IPS-18a (cell line): ENCODE results near the gene MSL3B.

Experiments
- H3K27ac ChIP-seq: one replicate; pipeline ENCODE4 v1.5.1; 2013; ENCODE audit warnings: low read length
- H3K27me3 ChIP-seq: one replicate; pipeline ENCODE4 v1.6.1; 2013; ENCODE audit warnings: mild to moderate bottlenecking, low read length; ENCODE audit not compliant: control insufficient read depth, insufficient read depth
- H3K36me3 ChIP-seq: one replicate; pipeline ENCODE4 v1.6.1; 2013; ENCODE audit warnings: low read depth, low read length; ENCODE audit not compliant: control insufficient read depth
- H3K4me1 ChIP-seq: one replicate; pipeline ENCODE4 v1.6.1; 2013; ENCODE audit warnings: low read depth, low read length; ENCODE audit not compliant: control insufficient read depth
- H3K4me3 ChIP-seq: one replicate; pipeline ENCODE4 v1.5.1; 2013; ENCODE audit warnings: low read length
- H3K9ac ChIP-seq: one replicate; pipeline ENCODE4 v1.6.1; 2013; ENCODE audit warnings: mild to moderate bottlenecking, low read length, moderate library complexity
- H3K9me3 ChIP-seq: one replicate; pipeline ENCODE4 v1.6.1; 2013; ENCODE audit warnings: low read depth, low read length; ENCODE audit not compliant: control insufficient read depth

The MSL3B gene

GRCh38 chr2:233830111-233830802, 37.9 kb downstream of the MSL3B start:
- no peak overlapping the region for H3K9ac ChIP-seq
- no peaks in the 10 kb centered on the region for H3K4me1 ChIP-seq
- no peaks in the 10 kb centered on the region for H3K9me3 ChIP-seq
- H3K4me3 ChIP-seq: no peak overlapping the region
- H3K36me3 ChIP-seq: peaks cover 11% of the 10 kb centered on the region
- H3K27me3 ChIP-seq: no peaks in the 10 kb centered on the region
- H3K27ac ChIP-seq: no peak overlapping the region

DNA sequence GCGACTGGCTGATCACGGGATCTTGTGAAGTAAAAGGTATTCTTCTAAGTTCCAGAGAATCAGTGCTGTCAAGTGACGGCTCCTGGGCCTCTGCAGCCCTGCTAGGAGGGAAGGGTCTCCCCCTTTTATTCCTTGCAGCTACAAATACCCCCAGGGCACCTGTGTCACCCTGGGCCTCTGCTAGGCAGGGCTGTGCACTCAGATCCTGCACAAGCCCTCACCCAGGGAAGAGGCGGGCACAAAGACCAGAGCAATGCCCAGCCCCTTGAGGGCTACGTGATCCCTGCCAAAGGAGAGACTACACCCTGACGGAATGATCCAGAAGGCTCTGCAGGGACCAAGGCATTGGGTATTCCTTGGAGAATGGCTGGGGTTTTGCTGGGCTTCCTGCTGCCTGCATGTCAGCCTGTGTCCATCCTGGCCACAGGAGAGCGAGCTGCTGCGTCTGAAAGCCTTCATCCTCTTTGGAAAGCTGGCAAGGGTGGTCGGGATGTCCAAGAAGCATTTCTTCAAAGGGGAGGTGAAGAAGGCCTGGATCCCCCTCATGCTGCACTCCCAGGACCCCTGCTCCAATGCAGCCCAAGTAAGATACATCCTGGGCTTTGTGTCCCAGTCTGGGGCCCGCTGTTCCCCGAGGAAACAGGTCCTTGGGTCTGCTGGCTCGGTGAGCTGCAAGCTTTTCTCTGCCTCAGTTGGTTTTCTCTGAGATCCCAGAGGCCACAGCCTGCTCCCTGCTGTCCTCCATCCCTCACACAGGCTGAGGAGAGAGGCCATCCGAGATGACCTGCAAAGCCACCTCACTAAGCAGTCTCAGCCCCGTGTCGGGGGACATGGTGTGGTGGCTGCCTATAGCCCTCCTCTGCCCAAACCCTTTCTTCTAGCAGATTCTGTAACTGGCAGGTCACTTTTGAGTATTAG, 38.7 kb downstream of the MSL3B start:
- no peak overlapping the region for H3K9ac ChIP-seq
- peaks cover 3% of the 10 kb centered on the region for H3K36me3 ChIP-seq
- H3K4me1 ChIP-seq: no peaks in the 10 kb centered on the region
- no peak overlapping the region for H3K4me3 ChIP-seq
- no peaks in the 10 kb centered on the region for H3K9me3 ChIP-seq
- H3K27ac ChIP-seq: no peak overlapping the region
- no peaks in the 10 kb centered on the region for H3K27me3 ChIP-seq

GRCh38 chr2:233828546-233829192, 39.5 kb downstream of the MSL3B start:
- Histone ChIP-seq H3K9ac (no peak overlapping the region), H3K36me3 (no peaks in the 10 kb centered on the region), H3K4me3 (no peak overlapping the region), H3K27ac (no peak overlapping the region), H3K9me3 (no peaks in the 10 kb centered on the region), H3K4me1 (no peaks in the 10 kb centered on the region), H3K27me3 (no peaks in the 10 kb centered on the region)

DNA sequence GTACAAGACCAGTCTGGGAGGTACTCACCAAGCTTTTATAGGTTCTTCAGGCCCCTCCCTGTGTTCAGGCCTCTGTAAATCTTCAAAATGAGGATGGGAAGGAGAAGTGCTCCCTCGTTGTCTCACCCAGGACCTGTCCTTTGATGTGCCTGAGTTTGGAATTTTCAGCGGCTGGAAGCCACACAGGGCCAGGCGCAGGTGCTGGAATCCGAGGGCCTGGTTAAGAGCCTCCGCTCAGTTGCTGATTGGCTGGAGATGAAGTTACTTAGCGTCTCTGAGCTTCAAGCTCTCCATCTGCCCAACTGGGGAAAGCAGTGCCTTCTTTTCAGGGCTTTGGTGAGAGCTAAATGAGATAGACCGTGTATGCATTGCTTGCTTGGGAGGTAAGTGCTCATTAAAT, 43.8 kb downstream of the MSL3B start:
- no peaks in the 10 kb centered on the region for H3K4me1 ChIP-seq

DNA sequence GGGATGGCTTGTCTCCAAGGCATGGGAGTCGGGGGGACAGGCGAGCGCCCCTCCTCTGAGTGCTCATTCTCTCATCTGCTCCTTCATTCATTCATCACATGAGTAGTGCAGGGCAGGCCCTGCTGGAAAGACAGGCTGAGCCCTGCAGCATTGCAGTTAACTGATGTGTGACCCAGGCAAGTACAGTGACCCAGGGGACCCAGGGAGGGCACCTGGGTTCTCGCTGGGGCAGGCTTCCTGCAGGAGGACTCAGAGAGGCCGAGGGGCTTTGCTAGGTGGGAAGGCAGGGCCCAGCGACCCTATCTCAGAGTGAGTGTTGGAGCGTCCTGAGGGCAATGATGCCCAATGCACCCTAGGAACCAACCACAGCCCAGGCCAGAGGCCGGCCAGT, 44.5 kb downstream of the MSL3B start:
- H3K4me3 ChIP-seq: no peak overlapping the region
- H3K9ac ChIP-seq: no peak overlapping the region
- H3K27ac ChIP-seq: no peak overlapping the region
- no peaks in the 10 kb centered on the region for H3K27me3 ChIP-seq
- no peaks in the 10 kb centered on the region for H3K4me1 ChIP-seq
- no peaks in the 10 kb centered on the region for H3K36me3 ChIP-seq
- H3K9me3 ChIP-seq: no peaks in the 10 kb centered on the region

More for the DNA sequence above, 43.8 kb downstream of the MSL3B start:
- Histone ChIP-seq H3K36me3 (no peaks in the 10 kb centered on the region), H3K9me3 (no peaks in the 10 kb centered on the region), H3K9ac (no peak overlapping the region), H3K27me3 (no peaks in the 10 kb centered on the region), H3K27ac (no peak overlapping the region), H3K4me3 (no peak overlapping the region)

GRCh38 chr2:233822781-233823730, 45.1 kb downstream of the MSL3B start:
- Histone ChIP-seq H3K36me3 (no peaks in the 10 kb centered on the region), H3K27ac (no peak overlapping the region), H3K9me3 (no peaks in the 10 kb centered on the region), H3K9ac (no peak overlapping the region), H3K27me3 (no peaks in the 10 kb centered on the region), H3K4me1 (no peaks in the 10 kb centered on the region), H3K4me3 (no peak overlapping the region)

DNA sequence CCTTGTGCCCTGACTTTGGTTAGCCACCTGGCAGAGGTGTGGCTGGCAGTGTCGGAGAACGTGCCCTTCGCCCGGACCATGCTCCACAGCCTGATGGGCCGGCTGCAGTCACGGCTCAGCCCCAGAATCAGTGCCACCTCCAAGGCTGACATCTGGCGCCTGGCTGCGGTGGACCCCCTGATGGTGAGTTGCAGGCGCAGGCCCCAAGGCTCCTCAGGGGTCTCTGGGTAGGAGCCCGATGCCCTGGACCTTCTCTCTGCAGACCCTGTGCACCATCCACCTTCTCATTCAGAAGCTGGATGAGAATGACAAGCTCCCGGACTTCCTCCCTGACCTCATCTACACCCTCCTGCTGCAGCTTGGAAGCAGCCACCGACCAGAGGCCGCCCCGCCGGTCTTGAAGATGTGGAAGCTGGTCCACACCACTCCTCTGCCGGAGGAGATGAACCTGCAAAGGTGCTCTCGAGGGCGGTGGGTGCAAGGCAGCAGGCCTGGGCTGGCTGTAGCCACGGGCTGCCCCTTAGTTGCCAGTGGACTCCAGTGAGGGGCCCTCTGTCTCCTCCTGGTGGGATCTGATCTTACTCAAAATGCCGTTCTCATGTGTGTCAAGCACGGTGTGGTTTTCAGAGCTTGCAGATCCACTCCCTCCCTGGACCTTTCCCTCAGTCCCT, 46.0 kb downstream of the MSL3B start:
- Histone ChIP-seq H3K4me1 (no peaks in the 10 kb centered on the region), H3K27ac (no peak overlapping the region), H3K9ac (no peak overlapping the region), H3K4me3 (no peak overlapping the region), H3K27me3 (no peaks in the 10 kb centered on the region), H3K9me3 (no peaks in the 10 kb centered on the region), H3K36me3 (no peaks in the 10 kb centered on the region)

- no peaks in the 10 kb centered on the region for H3K27me3 ChIP-seq
- no peaks in the 10 kb centered on the region for H3K36me3 ChIP-seq
- H3K27ac ChIP-seq: no peak overlapping the region
- no peak overlapping the region for H3K4me3 ChIP-seq
- no peaks in the 10 kb centered on the region for H3K4me1 ChIP-seq
- H3K9ac ChIP-seq: no peak overlapping the region
- no peaks in the 10 kb centered on the region for H3K9me3 ChIP-seq
These were observed 46.5 kb downstream of the MSL3B start for GRCh38 chr2:233821709-233822100.

GRCh38 chr2:233821196-233821595, 47.0 kb downstream of the MSL3B start:
- no peak overlapping the region for H3K27ac ChIP-seq
- H3K4me3 ChIP-seq: no peak overlapping the region
- H3K9ac ChIP-seq: no peak overlapping the region
- H3K9me3 ChIP-seq: no peaks in the 10 kb centered on the region
- no peaks in the 10 kb centered on the region for H3K36me3 ChIP-seq
- H3K27me3 ChIP-seq: no peaks in the 10 kb centered on the region
- H3K4me1 ChIP-seq: no peaks in the 10 kb centered on the region

DNA sequence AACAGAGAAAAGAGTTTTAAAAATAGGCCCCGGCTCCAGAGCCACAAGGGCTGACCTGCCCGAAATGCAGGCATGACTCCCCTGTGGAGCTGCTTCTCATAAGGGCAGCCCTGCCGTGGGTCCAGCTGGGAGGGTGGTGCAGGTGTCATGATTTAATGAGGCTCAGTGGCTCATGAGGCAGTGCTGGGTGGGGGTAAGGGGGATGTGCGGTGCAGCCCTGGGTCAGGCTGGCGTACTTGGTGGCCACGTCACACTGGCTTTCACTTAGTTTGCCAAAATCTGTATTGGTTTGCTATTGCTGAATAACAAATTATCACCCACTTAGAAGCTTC, 47.4 kb downstream of the MSL3B start:
- Histone ChIP-seq H3K4me3 (no peak overlapping the region), H3K9me3 (no peaks in the 10 kb centered on the region), H3K4me1 (no peaks in the 10 kb centered on the region), H3K27ac (no peak overlapping the region), H3K36me3 (no peaks in the 10 kb centered on the region), H3K27me3 (no peaks in the 10 kb centered on the region), H3K9ac (no peak overlapping the region)
